ENCODE data around the gene NARF. TPM values are rescaled to one million over a fixed set of nuclear protein-coding genes. Genes with fewer than 3 reads are reported as not detected.

The NARF gene
- total RNA-seq, 2 donors from 2014 or later = 64.0 to 70.8 TPM

DNA sequence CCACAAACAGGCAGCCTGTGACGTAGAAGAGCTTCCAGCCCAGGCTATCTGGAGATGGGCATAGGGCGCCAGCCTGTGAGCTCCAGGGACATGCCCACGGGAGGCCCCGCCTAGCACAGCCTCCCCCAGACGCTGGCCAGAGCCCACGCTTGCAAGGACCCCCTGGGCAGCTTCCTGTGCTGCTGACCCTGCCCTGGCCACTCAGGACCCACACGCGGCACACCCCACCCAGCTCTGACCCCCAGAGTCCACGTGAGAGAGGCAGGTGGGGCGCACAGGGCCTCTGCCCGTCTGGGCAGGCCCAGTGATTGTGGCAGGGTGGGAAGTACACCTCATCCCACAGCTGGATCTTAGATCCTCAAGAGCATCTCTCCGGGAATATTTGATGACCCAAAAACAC, 11.9 kb upstream of the NARF start:
- Histone ChIP-seq H3K4me3 (ENCODE audit: low read length) (no peak overlapping the region), H3K27me3 (ENCODE audit: control insufficient read depth, insufficient read depth, low read length, poor library complexity, severe bottlenecking) (no peaks in the 10 kb centered on the region), H3K36me3 (ENCODE audit: control insufficient read depth, insufficient read depth, low read length) (peaks cover 10% of the 10 kb centered on the region), H3K9me3 (ENCODE audit: control insufficient read depth, low read length) (peaks cover 4% of the 10 kb centered on the region), H3K27ac (ENCODE audit: low read depth, low read length) (no peak overlapping the region), H3K9ac (ENCODE audit: extremely low read depth, low read length, poor library complexity, severe bottlenecking) (no peak overlapping the region), H3K4me1 (ENCODE audit: control insufficient read depth, insufficient read depth, low read length) (peaks cover 5% of the 10 kb centered on the region)
- H3K4me3 Mint-ChIP-seq = no peak overlapping the region
- TF ChIP-seq, protein P1, sequence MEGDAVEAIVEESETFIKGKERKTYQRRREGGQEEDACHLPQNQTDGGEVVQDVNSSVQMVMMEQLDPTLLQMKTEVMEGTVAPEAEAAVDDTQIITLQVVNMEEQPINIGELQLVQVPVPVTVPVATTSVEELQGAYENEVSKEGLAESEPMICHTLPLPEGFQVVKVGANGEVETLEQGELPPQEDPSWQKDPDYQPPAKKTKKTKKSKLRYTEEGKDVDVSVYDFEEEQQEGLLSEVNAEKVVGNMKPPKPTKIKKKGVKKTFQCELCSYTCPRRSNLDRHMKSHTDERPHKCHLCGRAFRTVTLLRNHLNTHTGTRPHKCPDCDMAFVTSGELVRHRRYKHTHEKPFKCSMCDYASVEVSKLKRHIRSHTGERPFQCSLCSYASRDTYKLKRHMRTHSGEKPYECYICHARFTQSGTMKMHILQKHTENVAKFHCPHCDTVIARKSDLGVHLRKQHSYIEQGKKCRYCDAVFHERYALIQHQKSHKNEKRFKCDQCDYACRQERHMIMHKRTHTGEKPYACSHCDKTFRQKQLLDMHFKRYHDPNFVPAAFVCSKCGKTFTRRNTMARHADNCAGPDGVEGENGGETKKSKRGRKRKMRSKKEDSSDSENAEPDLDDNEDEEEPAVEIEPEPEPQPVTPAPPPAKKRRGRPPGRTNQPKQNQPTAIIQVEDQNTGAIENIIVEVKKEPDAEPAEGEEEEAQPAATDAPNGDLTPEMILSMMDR (conservative IDR thresholded peaks at IDR 0.05) = no peak
- peaks cover 7% of the 10 kb centered on the region for H3K9me3 Mint-ChIP-seq
- DNase-seq = no peak
- WGBS, 2 experiments (ENCODE audit: insufficient coverage in 1 of 2, insufficient read length in 1 of 2) = 89 to 94% methylated on average over 4 to 12 of the region's 12 CpGs
- H3K36me3 Mint-ChIP-seq (ENCODE audit: low read depth) = peaks cover 15% of the 10 kb centered on the region
- no peak overlapping the region for H3K27ac Mint-ChIP-seq
- peaks cover 5% of the 10 kb centered on the region for H3K4me1 Mint-ChIP-seq
- H3K27me3 Mint-ChIP-seq (ENCODE audit: insufficient read depth) = no peaks in the 10 kb centered on the region

DNA sequence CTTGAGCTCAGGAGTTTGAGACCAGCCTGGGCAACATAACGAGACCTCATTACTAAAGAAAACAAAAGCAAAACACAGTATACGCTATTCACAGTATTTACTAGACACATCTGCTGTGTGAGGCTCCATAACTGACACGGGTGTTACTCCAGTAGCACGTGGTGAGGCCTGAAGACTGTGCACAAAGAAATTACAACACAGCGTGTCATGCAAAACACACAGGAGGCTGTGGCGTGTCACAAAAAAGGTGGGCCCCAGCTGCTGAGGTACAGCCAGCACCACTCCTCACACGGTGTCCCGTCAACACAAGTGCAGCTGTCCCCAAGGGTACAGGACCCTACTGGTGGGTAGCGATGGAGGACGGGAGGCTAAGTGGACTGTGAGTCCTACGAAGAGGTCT, 10.7 kb upstream of the NARF start:
- Mint-ChIP-seq H3K27me3 (ENCODE audit: insufficient read depth) (peaks cover 4% of the 10 kb centered on the region), H3K36me3 (ENCODE audit: low read depth) (peaks cover 11% of the 10 kb centered on the region), H3K4me1 (peaks cover 5% of the 10 kb centered on the region), H3K27ac (no peak overlapping the region), H3K4me3 (no peak overlapping the region), H3K9me3 (peaks cover 18% of the 10 kb centered on the region)
- Histone ChIP-seq H3K9me3 (ENCODE audit: control insufficient read depth, low read length) (peaks cover 12% of the 10 kb centered on the region), H3K36me3 (ENCODE audit: control insufficient read depth, insufficient read depth, low read length) (peaks cover 10% of the 10 kb centered on the region), H3K27me3 (ENCODE audit: control insufficient read depth, insufficient read depth, low read length, poor library complexity, severe bottlenecking) (no peaks in the 10 kb centered on the region), H3K27ac (ENCODE audit: low read depth, low read length) (no peak overlapping the region), H3K4me3 (ENCODE audit: low read length) (no peak overlapping the region), H3K9ac (ENCODE audit: extremely low read depth, low read length, poor library complexity, severe bottlenecking) (no peak overlapping the region), H3K4me1 (ENCODE audit: control insufficient read depth, insufficient read depth, low read length) (peaks cover 5% of the 10 kb centered on the region)
- 97% methylated on average over 9 to 11 of the region's 11 CpGs for WGBS, 2 experiments (ENCODE audit: insufficient coverage in 1 of 2, insufficient read length in 1 of 2)
- no peak for DNase-seq
- TF ChIP-seq, protein P1 (conservative IDR thresholded peaks at IDR 0.05) = no peak

DNA sequence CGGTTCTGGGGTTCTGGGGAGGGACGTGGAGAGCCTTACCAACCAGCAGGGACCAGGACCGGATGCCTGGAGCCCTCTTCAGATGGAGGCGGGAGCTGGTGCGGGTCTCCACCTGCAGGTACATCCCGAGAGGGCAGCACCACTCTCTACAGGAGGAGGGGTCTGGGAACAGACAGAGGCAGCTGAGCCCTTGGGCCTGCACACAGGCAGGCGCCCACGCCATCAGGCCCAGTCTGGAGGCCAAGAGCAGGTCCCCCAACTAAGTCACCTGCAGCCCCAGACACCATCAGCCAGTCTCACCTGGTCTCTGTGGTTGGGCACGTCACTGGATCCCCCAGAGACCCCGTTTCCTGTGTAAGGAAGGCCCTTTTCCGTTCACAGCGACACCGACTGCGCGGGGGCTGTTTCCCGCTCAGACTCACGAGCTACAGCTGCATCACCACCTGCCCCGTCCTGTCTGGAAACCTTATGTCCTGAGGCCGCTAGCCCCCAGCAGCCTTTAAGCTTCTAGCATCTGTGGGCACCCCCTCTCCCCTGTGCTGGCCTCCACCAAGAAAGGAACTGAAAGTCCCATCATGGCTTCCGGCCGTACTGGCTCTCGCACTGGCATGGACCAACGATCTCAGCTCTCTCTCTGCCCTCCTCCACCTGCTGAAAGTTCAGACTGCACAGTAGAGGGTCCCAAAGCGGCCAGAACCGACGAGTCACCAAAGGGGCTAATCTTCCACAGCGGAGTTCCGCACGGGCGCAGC, 9.2 kb upstream of the NARF start:
- Histone ChIP-seq H3K36me3 (ENCODE audit: control insufficient read depth, insufficient read depth, low read length) (peaks cover 7% of the 10 kb centered on the region), H3K27me3 (ENCODE audit: control insufficient read depth, insufficient read depth, low read length, poor library complexity, severe bottlenecking) (no peaks in the 10 kb centered on the region), H3K4me3 (ENCODE audit: low read length) (peak overlapping the region; percentile 92), H3K9me3 (ENCODE audit: control insufficient read depth, low read length) (peaks cover 12% of the 10 kb centered on the region), H3K9ac (ENCODE audit: extremely low read depth, low read length, poor library complexity, severe bottlenecking) (no peak overlapping the region), H3K4me1 (ENCODE audit: control insufficient read depth, insufficient read depth, low read length) (peaks cover 5% of the 10 kb centered on the region), H3K27ac (ENCODE audit: low read depth, low read length) (no peak overlapping the region)
- TF ChIP-seq, protein P1 (conservative IDR thresholded peaks at IDR 0.05) = peak; percentile 41
- Mint-ChIP-seq H3K9me3 (peaks cover 32% of the 10 kb centered on the region), H3K27ac (peak overlapping the region; percentile 26), H3K36me3 (ENCODE audit: low read depth) (peaks cover 6% of the 10 kb centered on the region), H3K27me3 (ENCODE audit: insufficient read depth) (peaks cover 4% of the 10 kb centered on the region), H3K4me3 (peak overlapping the region; percentile 74), H3K4me1 (peaks cover 5% of the 10 kb centered on the region)
- 92 to 95% methylated on average over 17 to 30 of the region's 30 CpGs for WGBS, 2 experiments (ENCODE audit: insufficient coverage in 1 of 2, insufficient read length in 1 of 2)
- DNase-seq = peak; percentile 82
